AG08395 (cell line): ENCODE data around the gene TMEM141.
"Not testable (repeated sequence)": the region's sequence is repeated elsewhere in the genome, so short reads cannot be mapped to it uniquely, and the experiment has no call there.

Source experiments
- DNase-seq: peaks from one replicate; pipeline ENCODE4 v3.0.0; 2012; ENCODE audit warnings: mixed read lengths, low spot score

Gene TMEM141

GRCh38 chr9:136794281-136794999 is 3.3 kb downstream of the TMEM141 start:
- no peak for DNase-seq

GRCh38 chr9:136795000-136795348 is 3.8 kb downstream of the TMEM141 start:
- no peak for DNase-seq

GRCh38 chr9:136796238-136796774 is 5.2 kb downstream of the TMEM141 start, which contains the start of gene CCDC183:
Gene CCDC183, plus strand, starts transcription at chr9:136796338. Its CDS starts 60 bp downstream, at chr9:136796398.
- DNase-seq: no peak

- not testable (repeated sequence) for DNase-seq
These were observed 5.7 kb downstream of the TMEM141 start for GRCh38 chr9:136796775-136797347.

GRCh38 chr9:136798708-136799078 is 7.5 kb downstream of the TMEM141 start:
- DNase-seq: no peak

GRCh38 chr9:136799079-136799853 is 8.1 kb downstream of the TMEM141 start:
- DNase-seq: no peak

- DNase-seq: peak; percentile 48
These were observed 8.9 kb downstream of the TMEM141 start for GRCh38 chr9:136799854-136800657.

- DNase-seq: no peak
These were observed 11.2 kb downstream of the TMEM141 start for GRCh38 chr9:136802321-136802720.

GRCh38 chr9:136803009-136803550 is 11.9 kb downstream of the TMEM141 start:
- DNase-seq: not testable (repeated sequence)

- no peak for DNase-seq
These were observed 12.7 kb downstream of the TMEM141 start for GRCh38 chr9:136803551-136804508.

GRCh38 chr9:136804509-136805206 is 13.5 kb downstream of the TMEM141 start:
- DNase-seq: no peak

GRCh38 chr9:136805207-136805740 is 14.1 kb downstream of the TMEM141 start:
- DNase-seq: no peak

- no peak for DNase-seq
These were observed 14.9 kb downstream of the TMEM141 start for GRCh38 chr9:136806067-136806466.

GRCh38 chr9:136806631-136807201 is 15.6 kb downstream of the TMEM141 start:
- DNase-seq: no peak

GRCh38 chr9:136807281-136808074 is 16.3 kb downstream of the TMEM141 start, which contains the start of gene RABL6:
Gene RABL6, plus strand, starts transcription at chr9:136807948. Its CDS starts 249 bp downstream, at chr9:136808197.
- peak; percentile 98 for DNase-seq

GRCh38 chr9:136808075-136808805 is 17.1 kb downstream of the TMEM141 start:
- peak; percentile 12 for DNase-seq

GRCh38 chr9:136808806-136809158 is 17.6 kb downstream of the TMEM141 start:
- peak; percentile 44 for DNase-seq
